ENCODE measurements around the gene SCIN.

Gene SCIN

DNA sequence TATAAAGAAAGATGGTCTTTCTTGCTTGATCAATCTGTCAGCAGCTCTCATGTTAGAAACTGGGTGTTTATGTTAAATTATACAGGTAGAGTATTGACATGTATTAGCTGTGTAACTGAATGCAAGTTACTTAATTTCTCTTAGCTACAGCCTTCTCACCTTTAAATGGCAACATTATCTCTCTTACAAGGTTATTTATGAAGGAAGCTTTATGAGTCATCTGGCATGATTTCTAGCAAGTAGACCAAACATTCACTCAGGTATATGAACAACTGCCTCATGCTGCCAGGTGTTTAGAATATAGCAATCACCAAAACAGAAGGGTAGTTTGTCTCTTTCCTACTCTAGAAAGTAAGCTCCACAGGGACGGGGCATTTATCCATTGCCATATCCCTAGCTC, 125.4 kb downstream of the SCIN start:
- H3K27ac ChIP-seq, result no peak overlapping the region
- H3K27me3 ChIP-seq (ENCODE audit: control insufficient read depth, insufficient read depth, low read length), result no peaks in the 10 kb centered on the region
- H3K4me3 ChIP-seq (ENCODE audit: low read depth, low read length), result no peak overlapping the region
- H3K4me2 ChIP-seq (ENCODE audit: low read length), result no peak overlapping the region
- TF ChIP-seq, protein P1, sequence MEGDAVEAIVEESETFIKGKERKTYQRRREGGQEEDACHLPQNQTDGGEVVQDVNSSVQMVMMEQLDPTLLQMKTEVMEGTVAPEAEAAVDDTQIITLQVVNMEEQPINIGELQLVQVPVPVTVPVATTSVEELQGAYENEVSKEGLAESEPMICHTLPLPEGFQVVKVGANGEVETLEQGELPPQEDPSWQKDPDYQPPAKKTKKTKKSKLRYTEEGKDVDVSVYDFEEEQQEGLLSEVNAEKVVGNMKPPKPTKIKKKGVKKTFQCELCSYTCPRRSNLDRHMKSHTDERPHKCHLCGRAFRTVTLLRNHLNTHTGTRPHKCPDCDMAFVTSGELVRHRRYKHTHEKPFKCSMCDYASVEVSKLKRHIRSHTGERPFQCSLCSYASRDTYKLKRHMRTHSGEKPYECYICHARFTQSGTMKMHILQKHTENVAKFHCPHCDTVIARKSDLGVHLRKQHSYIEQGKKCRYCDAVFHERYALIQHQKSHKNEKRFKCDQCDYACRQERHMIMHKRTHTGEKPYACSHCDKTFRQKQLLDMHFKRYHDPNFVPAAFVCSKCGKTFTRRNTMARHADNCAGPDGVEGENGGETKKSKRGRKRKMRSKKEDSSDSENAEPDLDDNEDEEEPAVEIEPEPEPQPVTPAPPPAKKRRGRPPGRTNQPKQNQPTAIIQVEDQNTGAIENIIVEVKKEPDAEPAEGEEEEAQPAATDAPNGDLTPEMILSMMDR (IDR thresholded peaks at IDR 0.05), result no peak
- H3K9ac ChIP-seq, result no peak overlapping the region
- no peak overlapping the region for H2AFZ ChIP-seq
- H3K36me3 ChIP-seq (ENCODE audit: control insufficient read depth, insufficient read depth, low read length), result no peaks in the 10 kb centered on the region
- H3K79me2 ChIP-seq, result no peaks in the 10 kb centered on the region
- H3K4me1 ChIP-seq, result no peaks in the 10 kb centered on the region
- no peaks in the 10 kb centered on the region for H3K9me3 ChIP-seq (ENCODE audit: control insufficient read depth, low read length)

- no peaks in the 10 kb centered on the region for H3K36me3 ChIP-seq (ENCODE audit: control insufficient read depth, insufficient read depth, low read length)
- H3K79me2 ChIP-seq, result no peaks in the 10 kb centered on the region
- H3K27me3 ChIP-seq (ENCODE audit: control insufficient read depth, insufficient read depth, low read length), result no peaks in the 10 kb centered on the region
- no peak overlapping the region for H3K4me3 ChIP-seq (ENCODE audit: low read depth, low read length)
- H3K9ac ChIP-seq, result no peak overlapping the region
- H3K27ac ChIP-seq, result no peak overlapping the region
- no peak overlapping the region for H3K4me2 ChIP-seq (ENCODE audit: low read length)
- no peaks in the 10 kb centered on the region for H3K9me3 ChIP-seq (ENCODE audit: control insufficient read depth, low read length)
- TF ChIP-seq, protein P1 (IDR thresholded peaks at IDR 0.05), result no peak
- no peaks in the 10 kb centered on the region for H3K4me1 ChIP-seq
- H2AFZ ChIP-seq, result no peak overlapping the region
These were observed 128.8 kb downstream of the SCIN start for GRCh38 chr7:12699299-12699698.

DNA sequence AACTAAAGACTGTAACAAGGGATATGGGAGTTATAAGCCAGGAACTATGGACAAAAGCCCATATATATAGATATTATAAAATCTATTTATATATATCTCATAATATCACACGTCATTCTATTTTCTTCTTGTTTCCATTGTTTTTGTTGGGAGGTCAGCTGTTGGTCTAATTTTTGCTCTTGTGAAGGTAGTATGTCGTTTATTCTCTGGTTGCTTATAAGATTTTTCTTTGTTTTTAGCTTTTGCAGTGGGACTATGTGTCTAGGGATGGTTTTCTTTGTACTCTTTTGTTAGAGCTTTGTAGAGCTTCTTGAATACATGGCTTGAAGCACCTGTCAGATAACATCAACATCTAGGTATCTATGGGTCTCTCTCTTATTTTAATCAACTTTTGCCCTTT, 130.9 kb downstream of the SCIN start:
- TF ChIP-seq, protein P1 (IDR thresholded peaks at IDR 0.05), result no peak
- Histone ChIP-seq H2AFZ (no peak overlapping the region), H3K9me3 (ENCODE audit: control insufficient read depth, low read length) (no peaks in the 10 kb centered on the region), H3K4me2 (ENCODE audit: low read length) (no peak overlapping the region), H3K27me3 (ENCODE audit: control insufficient read depth, insufficient read depth, low read length) (no peaks in the 10 kb centered on the region), H3K4me1 (no peaks in the 10 kb centered on the region), H3K4me3 (ENCODE audit: low read depth, low read length) (no peak overlapping the region), H3K36me3 (ENCODE audit: control insufficient read depth, insufficient read depth, low read length) (no peaks in the 10 kb centered on the region), H3K27ac (no peak overlapping the region), H3K9ac (no peak overlapping the region), H3K79me2 (no peaks in the 10 kb centered on the region)

GRCh38 chr7:12703881-12704280, 133.4 kb downstream of the SCIN start:
- Histone ChIP-seq H3K27ac (no peak overlapping the region), H3K4me3 (ENCODE audit: low read depth, low read length) (no peak overlapping the region), H2AFZ (no peak overlapping the region), H3K4me2 (ENCODE audit: low read length) (no peak overlapping the region), H3K27me3 (ENCODE audit: control insufficient read depth, insufficient read depth, low read length) (no peaks in the 10 kb centered on the region), H3K79me2 (no peaks in the 10 kb centered on the region), H3K36me3 (ENCODE audit: control insufficient read depth, insufficient read depth, low read length) (no peaks in the 10 kb centered on the region), H3K9ac (no peak overlapping the region), H3K4me1 (no peaks in the 10 kb centered on the region), H3K9me3 (ENCODE audit: control insufficient read depth, low read length) (no peaks in the 10 kb centered on the region)
- TF ChIP-seq, protein P1 (IDR thresholded peaks at IDR 0.05), result no peak

DNA sequence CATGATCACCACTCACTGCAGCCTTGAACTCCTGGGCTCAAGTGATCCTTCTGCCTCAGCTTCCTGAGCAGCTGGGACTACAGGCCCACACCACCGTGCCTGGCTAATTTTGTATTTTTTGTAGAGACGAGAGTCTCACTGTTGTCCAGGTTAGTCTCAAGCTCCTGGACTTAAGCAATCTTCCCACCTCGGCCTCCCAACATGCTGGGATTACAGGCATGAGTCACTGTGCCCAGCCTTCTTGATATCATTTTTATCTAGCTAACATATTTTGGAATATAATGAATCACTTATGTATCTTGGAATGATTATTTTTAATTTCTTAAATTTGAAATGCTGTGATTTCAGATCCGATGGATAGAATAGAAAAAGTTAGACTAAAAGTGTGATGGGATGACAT, 135.4 kb downstream of the SCIN start:
- H3K9ac ChIP-seq, result no peak overlapping the region
- H3K27me3 ChIP-seq (ENCODE audit: control insufficient read depth, insufficient read depth, low read length), result no peaks in the 10 kb centered on the region
- no peak overlapping the region for H2AFZ ChIP-seq
- TF ChIP-seq, protein P1 (IDR thresholded peaks at IDR 0.05), result no peak
- H3K4me1 ChIP-seq, result no peaks in the 10 kb centered on the region
- H3K4me3 ChIP-seq (ENCODE audit: low read depth, low read length), result no peak overlapping the region
- H3K36me3 ChIP-seq (ENCODE audit: control insufficient read depth, insufficient read depth, low read length), result no peaks in the 10 kb centered on the region
- no peaks in the 10 kb centered on the region for H3K9me3 ChIP-seq (ENCODE audit: control insufficient read depth, low read length)
- H3K4me2 ChIP-seq (ENCODE audit: low read length), result no peak overlapping the region
- H3K27ac ChIP-seq, result no peak overlapping the region
- H3K79me2 ChIP-seq, result no peaks in the 10 kb centered on the region
